ENCODE measurements around the gene METTL16. TPM values are rescaled to one million over a fixed set of nuclear protein-coding genes. Genes with fewer than 3 reads are reported as not detected.
"Not testable (repeated sequence)": the region's sequence is repeated elsewhere in the genome, so short reads cannot be mapped to it uniquely, and the experiment has no call there.

The METTL16 gene
- total RNA-seq, 2 donors from 2014 or later = 16.3 to 23.1 TPM

DNA sequence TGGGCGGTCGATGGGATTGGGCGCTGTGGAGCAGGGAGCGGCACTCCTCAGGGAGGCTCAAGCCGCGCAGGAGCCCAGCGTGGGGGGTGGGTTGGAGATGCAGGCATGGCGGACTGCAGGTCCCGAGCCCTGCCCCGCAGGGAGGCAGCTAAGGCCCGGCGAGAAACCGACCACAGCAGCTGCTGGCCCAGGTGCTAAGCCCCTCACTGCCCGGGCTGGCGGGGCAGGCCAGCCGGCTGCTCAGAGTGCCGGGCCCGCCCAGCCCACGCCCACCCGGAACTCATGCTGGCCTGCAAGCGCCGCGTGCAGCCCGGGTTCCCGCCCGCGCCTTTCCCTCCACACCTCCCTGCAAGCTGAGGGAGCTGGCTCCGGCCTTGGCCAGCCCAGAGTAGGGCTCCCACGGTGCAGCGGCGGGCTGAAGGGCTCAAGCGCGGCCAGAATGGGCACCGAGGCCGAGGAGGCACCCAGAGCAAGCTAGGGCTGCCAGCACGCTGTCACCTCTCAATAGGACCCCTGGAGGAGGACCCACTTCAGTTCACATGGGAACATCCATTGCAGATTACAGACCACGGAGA lies 20.5 kb upstream of the METTL16 start:
- H3K9ac ChIP-seq (ENCODE audit: low read depth in 2 of 2, low read length in 2 of 2) = no peak overlapping the region
- TF ChIP-seq, protein P1, sequence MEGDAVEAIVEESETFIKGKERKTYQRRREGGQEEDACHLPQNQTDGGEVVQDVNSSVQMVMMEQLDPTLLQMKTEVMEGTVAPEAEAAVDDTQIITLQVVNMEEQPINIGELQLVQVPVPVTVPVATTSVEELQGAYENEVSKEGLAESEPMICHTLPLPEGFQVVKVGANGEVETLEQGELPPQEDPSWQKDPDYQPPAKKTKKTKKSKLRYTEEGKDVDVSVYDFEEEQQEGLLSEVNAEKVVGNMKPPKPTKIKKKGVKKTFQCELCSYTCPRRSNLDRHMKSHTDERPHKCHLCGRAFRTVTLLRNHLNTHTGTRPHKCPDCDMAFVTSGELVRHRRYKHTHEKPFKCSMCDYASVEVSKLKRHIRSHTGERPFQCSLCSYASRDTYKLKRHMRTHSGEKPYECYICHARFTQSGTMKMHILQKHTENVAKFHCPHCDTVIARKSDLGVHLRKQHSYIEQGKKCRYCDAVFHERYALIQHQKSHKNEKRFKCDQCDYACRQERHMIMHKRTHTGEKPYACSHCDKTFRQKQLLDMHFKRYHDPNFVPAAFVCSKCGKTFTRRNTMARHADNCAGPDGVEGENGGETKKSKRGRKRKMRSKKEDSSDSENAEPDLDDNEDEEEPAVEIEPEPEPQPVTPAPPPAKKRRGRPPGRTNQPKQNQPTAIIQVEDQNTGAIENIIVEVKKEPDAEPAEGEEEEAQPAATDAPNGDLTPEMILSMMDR (IDR thresholded peaks at IDR 0.05) = no peak
- intact Hi-C loops (cut with DNase I) = no loop called here
- no peaks in the 10 kb centered on the region for H3K36me3 ChIP-seq
- DNase-seq = no peak
- H3K9me3 ChIP-seq = no peaks in the 10 kb centered on the region
- H3K27ac ChIP-seq = no peak overlapping the region
- no peaks in the 10 kb centered on the region for H3K27me3 ChIP-seq
- H3K4me1 ChIP-seq = no peaks in the 10 kb centered on the region
- H3K4me3 ChIP-seq = no peak overlapping the region

DNA sequence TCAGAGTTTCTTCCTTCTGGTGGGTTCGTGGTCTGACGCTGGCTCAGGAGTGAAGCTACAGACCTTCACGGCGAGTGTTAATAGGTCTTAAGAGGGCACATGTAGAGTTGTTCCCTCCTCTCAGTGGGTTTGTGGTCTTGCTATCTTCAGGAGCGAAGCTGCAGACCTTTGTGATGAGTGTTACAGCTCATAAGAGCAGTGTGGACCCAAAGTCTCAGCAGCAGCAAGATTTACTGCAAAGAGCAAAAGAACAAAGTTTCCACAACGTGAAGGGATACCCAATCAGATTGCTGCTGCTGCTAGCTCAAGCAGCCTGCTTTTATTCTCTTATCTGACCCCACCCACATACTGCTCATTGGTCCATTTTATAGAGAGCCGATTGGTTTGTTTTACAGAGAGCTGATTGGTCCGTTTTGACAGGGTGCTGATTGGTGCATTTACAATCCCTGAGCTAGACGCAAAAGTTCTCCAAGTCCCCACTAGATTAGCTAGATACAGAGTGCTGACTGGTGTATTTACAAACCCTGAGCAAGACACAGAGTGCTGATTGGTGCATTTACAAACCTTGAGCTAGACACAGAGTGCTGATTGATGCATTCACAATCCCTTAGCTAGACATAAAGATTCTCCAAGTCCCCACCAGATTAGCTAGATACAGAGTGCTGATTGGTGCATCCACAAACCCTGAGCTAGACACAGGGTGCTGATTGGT lies 19.7 kb upstream of the METTL16 start:
- H3K27ac ChIP-seq; H3K36me3 ChIP-seq; DNase-seq; H3K4me3 ChIP-seq; H3K4me1 ChIP-seq; intact Hi-C loops (cut with DNase I); H3K9me3 ChIP-seq; H3K27me3 ChIP-seq; H3K9ac ChIP-seq (ENCODE audit: low read depth in 2 of 2, low read length in 2 of 2): not testable (repeated sequence)

DNA sequence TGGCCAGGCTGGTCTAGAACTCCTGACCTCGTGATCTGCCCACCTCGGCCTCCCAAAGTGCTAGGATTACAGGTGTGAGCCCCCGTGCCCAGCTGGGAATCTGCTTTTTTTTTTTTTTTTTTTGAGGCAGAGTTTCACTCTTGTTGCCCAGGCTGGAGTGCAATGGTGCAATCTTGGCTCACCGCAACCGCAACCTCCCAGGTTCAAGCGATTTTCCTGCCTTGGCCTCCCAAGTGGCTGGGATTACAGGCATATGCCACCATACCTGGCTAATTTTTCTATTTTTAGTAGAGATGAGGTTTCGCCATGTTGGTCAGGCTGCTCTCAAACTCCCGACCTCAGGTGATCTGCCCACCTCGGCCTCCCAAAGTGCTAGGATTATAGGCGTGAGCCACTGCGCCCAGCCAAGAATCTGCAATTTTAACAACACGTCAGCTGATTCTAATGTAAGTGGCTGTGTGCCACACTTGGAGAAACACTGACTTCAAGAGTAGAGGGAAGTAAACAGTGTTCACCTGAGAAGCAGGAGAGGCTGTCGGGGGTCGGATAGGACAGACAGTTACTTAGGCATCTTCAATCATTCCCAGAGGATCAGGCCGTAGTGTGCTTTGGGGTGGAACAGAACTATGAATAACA lies 10.2 kb upstream of the METTL16 start:
- H3K9me3 ChIP-seq; H3K27ac ChIP-seq; DNase-seq; H3K4me1 ChIP-seq; H3K4me3 ChIP-seq; H3K9ac ChIP-seq (ENCODE audit: low read depth in 2 of 2, low read length in 2 of 2); H3K36me3 ChIP-seq; H3K27me3 ChIP-seq: not testable (repeated sequence)
- intact Hi-C loops (cut with DNase I) = loop anchor here (10.0 kb wide), 1 partner anchor 163 kb away; no protein-coding TSS in a partner anchor

DNA sequence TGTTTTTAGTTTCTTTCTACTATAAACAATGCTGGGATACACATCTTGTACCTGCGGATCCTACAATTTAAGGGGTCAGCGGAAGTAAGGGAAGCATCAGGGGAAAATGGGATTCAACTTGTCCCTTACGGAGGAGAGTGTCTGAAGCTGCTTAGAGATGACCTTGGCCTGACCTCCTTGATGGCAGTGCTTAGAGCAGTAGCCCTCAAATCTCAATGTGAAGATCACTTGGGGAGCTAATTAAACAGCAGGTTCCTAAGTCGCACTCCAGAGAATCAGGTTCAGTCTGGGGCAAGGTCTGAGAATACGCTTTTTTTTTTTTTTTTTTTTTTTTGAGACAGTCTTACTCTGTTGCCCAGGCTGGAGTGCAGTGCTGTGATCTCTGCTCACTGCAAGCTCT lies 9.6 kb upstream of the METTL16 start:
- H3K27me3 ChIP-seq = no peaks in the 10 kb centered on the region
- no peak overlapping the region for H3K27ac ChIP-seq
- TF ChIP-seq, protein P1 (IDR thresholded peaks at IDR 0.05) = no peak
- no peaks in the 10 kb centered on the region for H3K36me3 ChIP-seq
- no peak for DNase-seq
- H3K9me3 ChIP-seq = no peaks in the 10 kb centered on the region
- no peak overlapping the region for H3K9ac ChIP-seq (ENCODE audit: low read depth in 2 of 2, low read length in 2 of 2)
- no peaks in the 10 kb centered on the region for H3K4me1 ChIP-seq
- no peak overlapping the region for H3K4me3 ChIP-seq
- intact Hi-C loops (cut with DNase I) = loop anchor here (10.0 kb wide), 1 partner anchor 164 kb away; no protein-coding TSS in a partner anchor

DNA sequence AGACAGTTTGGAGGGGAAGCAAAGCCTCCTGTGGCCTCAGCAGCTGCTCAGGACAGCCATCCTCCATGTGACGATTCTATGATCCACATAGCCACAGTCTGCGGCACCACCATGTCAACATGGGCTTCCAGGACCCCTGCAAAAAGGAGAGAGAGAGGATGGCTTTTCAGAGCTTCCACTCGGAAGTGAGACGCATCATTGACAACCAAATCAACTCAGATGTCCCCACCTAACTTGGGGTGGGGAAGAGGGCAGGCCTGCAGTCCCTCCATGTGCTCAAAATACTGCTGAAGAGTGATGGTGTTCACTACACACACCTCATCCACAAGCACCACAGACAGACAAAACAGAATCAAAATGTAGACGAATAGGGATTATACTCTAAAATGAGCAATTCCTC lies 5.9 kb upstream of the METTL16 start:
- intact Hi-C loops (cut with DNase I) = no loop called here
- no peak for DNase-seq
- Histone ChIP-seq H3K9me3 (no peaks in the 10 kb centered on the region), H3K9ac (ENCODE audit: low read depth in 2 of 2, low read length in 2 of 2) (no peak overlapping the region), H3K4me1 (no peaks in the 10 kb centered on the region), H3K27me3 (no peaks in the 10 kb centered on the region), H3K4me3 (no peak overlapping the region), H3K36me3 (no peaks in the 10 kb centered on the region), H3K27ac (no peak overlapping the region)
- TF ChIP-seq, protein P1 (IDR thresholded peaks at IDR 0.05) = no peak

DNA sequence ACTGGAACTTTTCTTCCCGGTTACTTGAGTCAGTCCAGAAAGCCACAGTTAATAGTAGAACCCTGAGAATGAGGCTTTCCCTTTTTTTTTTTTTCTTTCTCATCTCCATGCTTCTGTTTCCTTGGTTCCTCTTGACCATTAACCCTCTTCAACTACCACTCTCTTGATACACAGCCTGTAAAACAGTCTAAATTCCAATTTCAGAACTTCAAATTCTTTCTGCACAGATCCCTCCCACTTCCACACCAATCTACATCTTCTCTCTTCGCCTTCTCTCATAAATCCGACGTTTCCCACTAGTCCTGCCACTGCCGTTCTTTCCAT lies 588 bp downstream of the METTL16 start:
- no peaks in the 10 kb centered on the region for H3K27me3 ChIP-seq
- TF ChIP-seq, protein P1 (IDR thresholded peaks at IDR 0.05) = no peak
- intact Hi-C loops (cut with DNase I) = no loop called here

More for the DNA sequence above, 588 bp downstream of the METTL16 start:
- no peak for DNase-seq
- no peaks in the 10 kb centered on the region for H3K36me3 ChIP-seq
- H3K9me3 ChIP-seq = no peaks in the 10 kb centered on the region
- peak overlapping the region; percentile 72 to 85 for H3K9ac ChIP-seq (ENCODE audit: low read depth in 2 of 2, low read length in 2 of 2)
- H3K4me3 ChIP-seq = peak overlapping the region; percentile 69
- H3K27ac ChIP-seq = peak overlapping the region; percentile 93
- no peaks in the 10 kb centered on the region for H3K4me1 ChIP-seq
